HEK293 (cell line): ENCODE data around the gene GDPD5.

Experiments used
- CTCF ChIP-seq: fragments of 450-650 bp; formaldehyde crosslinking; IDR thresholded peaks from 2 replicates; pipeline ENCODE4 v1.5.1; 2016; ENCODE audit warnings: missing biosample characterization, missing genetic modification characterization
- FEZF1 ChIP-seq: fragments of 450-650 bp; formaldehyde crosslinking; IDR thresholded peaks from 2 replicates; pipeline ENCODE4 v1.5.1; 2016; ENCODE audit warnings: missing biosample characterization, missing genetic modification characterization
- KLF16 ChIP-seq: fragments of 450-650 bp; formaldehyde crosslinking; IDR thresholded peaks from 2 replicates; pipeline ENCODE4 v1.5.1; 2017; ENCODE audit warnings: missing biosample characterization, missing genetic modification characterization
- SETDB1 ChIP-seq: IDR thresholded peaks from one replicate; pipeline ENCODE4 v1.6.1; 2017; ENCODE audit warnings: mild to moderate bottlenecking, low read length, moderate library complexity, mixed read lengths; ENCODE audit not compliant: insufficient read length
- SP7 ChIP-seq: fragments of 450-650 bp; formaldehyde crosslinking; IDR thresholded peaks from 2 replicates; pipeline ENCODE4 v1.5.1; 2016; ENCODE audit warnings: missing biosample characterization, missing genetic modification characterization
- YY2 ChIP-seq: fragments of 450-650 bp; formaldehyde crosslinking; IDR thresholded peaks from 2 replicates; pipeline ENCODE4 v1.5.1; 2016; ENCODE audit warnings: missing biosample characterization, missing genetic modification characterization
- ZBTB17 ChIP-seq: fragments of 450-650 bp; formaldehyde crosslinking; IDR thresholded peaks from 2 replicates; pipeline ENCODE4 v1.5.1; 2016; ENCODE audit warnings: missing biosample characterization, missing genetic modification characterization
- ZBTB20 ChIP-seq: fragments of 450-650 bp; formaldehyde crosslinking; IDR thresholded peaks from 2 replicates; pipeline ENCODE4 v1.5.1; 2016; ENCODE audit warnings: missing biosample characterization, missing genetic modification characterization
- ZBTB48 ChIP-seq: fragments of 450-650 bp; formaldehyde crosslinking; IDR thresholded peaks from 2 replicates; pipeline ENCODE4 v1.5.1; 2016; ENCODE audit warnings: missing biosample characterization, missing genetic modification characterization
- ZNF114 ChIP-seq: fragments of 450-650 bp; formaldehyde crosslinking; IDR thresholded peaks from 2 replicates; pipeline ENCODE4 v1.5.0; 2017; ENCODE audit warnings: missing biosample characterization, missing genetic modification characterization
- ZNF133 ChIP-seq: fragments of 450-650 bp; formaldehyde crosslinking; IDR thresholded peaks from 2 replicates; pipeline ENCODE4 v1.5.1; 2016; ENCODE audit warnings: missing biosample characterization, missing genetic modification characterization
- ZNF391 ChIP-seq: fragments of 450-650 bp; formaldehyde crosslinking; IDR thresholded peaks from 2 replicates; pipeline ENCODE4 v1.5.1; 2016; ENCODE audit warnings: low read depth, missing biosample characterization, missing genetic modification characterization, borderline replicate concordance
- ZNF501 ChIP-seq: fragments of 450-650 bp; formaldehyde crosslinking; IDR thresholded peaks from 2 replicates; pipeline ENCODE4 v1.5.1; 2016; ENCODE audit warnings: missing biosample characterization, missing genetic modification characterization
- ZNF548 ChIP-seq: fragments of 450-650 bp; formaldehyde crosslinking; IDR thresholded peaks from 2 replicates; pipeline ENCODE4 v1.5.1; 2016; ENCODE audit warnings: missing biosample characterization, missing genetic modification characterization
- ZNF596 ChIP-seq: fragments of 450-650 bp; IDR thresholded peaks from 2 replicates; pipeline ENCODE4 v1.5.0; 2018; ENCODE audit warnings: missing biosample characterization, mild to moderate bottlenecking, missing genetic modification characterization, moderate library complexity
- ZNF701 ChIP-seq: fragments of 450-650 bp; formaldehyde crosslinking; IDR thresholded peaks from 2 replicates; pipeline ENCODE4 v1.5.1; 2016; ENCODE audit warnings: missing biosample characterization, missing genetic modification characterization
- ZNF777 ChIP-seq: fragments of 450-650 bp; formaldehyde crosslinking; IDR thresholded peaks from 2 replicates; pipeline ENCODE4 v1.5.1; 2017; ENCODE audit warnings: missing biosample characterization, missing genetic modification characterization, borderline replicate concordance
- ZSCAN30 ChIP-seq: fragments of 450-650 bp; IDR thresholded peaks from 2 replicates; pipeline ENCODE4 v1.5.1; 2018; ENCODE audit warnings: missing biosample characterization, mild to moderate bottlenecking, missing genetic modification characterization, moderate library complexity
- TF ChIP-seq, protein P1 (sequence below): fragments of 450-650 bp; formaldehyde crosslinking; IDR thresholded peaks from 2 replicates; pipeline ENCODE4 v1.5.1; 2016; ENCODE audit warnings: missing biosample characterization, missing genetic modification characterization
- TF ChIP-seq, protein P2 (sequence below): fragments of 450-650 bp; formaldehyde crosslinking; conservative IDR thresholded peaks from 2 replicates; pipeline ENCODE4 v1.5.1; 2016; ENCODE audit warnings: low read depth, missing biosample characterization, missing genetic modification characterization

The GDPD5 gene

GRCh38 chr11:75399344-75400145 lies 126.2 kb downstream of the GDPD5 start, which contains the start of gene RPS3 (continued):
- TF ChIP-seq, protein P1, sequence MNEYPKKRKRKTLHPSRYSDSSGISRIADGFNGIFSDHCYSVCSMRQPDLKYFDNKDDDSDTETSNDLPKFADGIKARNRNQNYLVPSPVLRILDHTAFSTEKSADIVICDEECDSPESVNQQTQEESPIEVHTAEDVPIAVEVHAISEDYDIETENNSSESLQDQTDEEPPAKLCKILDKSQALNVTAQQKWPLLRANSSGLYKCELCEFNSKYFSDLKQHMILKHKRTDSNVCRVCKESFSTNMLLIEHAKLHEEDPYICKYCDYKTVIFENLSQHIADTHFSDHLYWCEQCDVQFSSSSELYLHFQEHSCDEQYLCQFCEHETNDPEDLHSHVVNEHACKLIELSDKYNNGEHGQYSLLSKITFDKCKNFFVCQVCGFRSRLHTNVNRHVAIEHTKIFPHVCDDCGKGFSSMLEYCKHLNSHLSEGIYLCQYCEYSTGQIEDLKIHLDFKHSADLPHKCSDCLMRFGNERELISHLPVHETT (tag by site-specific recombination), result peak; percentile 72; the same call in 1 of the 2 replicates
- TF ChIP-seq SETDB1 (no peak), ZNF114 (tag by site-specific recombination) (no peak), ZNF548 (tag by site-specific recombination) (0 out of 2 replicates have a peak, but pooled peaks have one; percentile 27), KLF16 (0 out of 2 replicates have a peak, but pooled peaks have one; percentile 61), ZBTB20 (tag by site-specific recombination) (peak; percentile 64), ZNF501 (tag by site-specific recombination) (peak; percentile 97), SP7 (tag by site-specific recombination) (peak; percentile 85), ZNF596 (tag by site-specific recombination) (no peak), ZNF133 (tag by site-specific recombination) (no peak), YY2 (tag by site-specific recombination) (peak; percentile 85; the same call in 1 of the 2 replicates), FEZF1 (tag by site-specific recombination) (0 out of 2 replicates have a peak, but pooled peaks have one; percentile 36), ZSCAN30 (tag by site-specific recombination) (peak; percentile 81; the same call in 1 of the 2 replicates), ZNF777 (tag by site-specific recombination) (0 out of 2 replicates have a peak, but pooled peaks have one; percentile 42), ZBTB17 (tag by site-specific recombination) (peak; percentile 96), CTCF (peak; percentile 91), ZBTB48 (tag by site-specific recombination) (peak; percentile 10; the same call in 1 of the 2 replicates), ZNF701 (tag by site-specific recombination) (no peak), ZNF391 (tag by site-specific recombination) (0 out of 2 replicates have a peak, but pooled peaks have one; percentile 76)
- TF ChIP-seq, protein P2, sequence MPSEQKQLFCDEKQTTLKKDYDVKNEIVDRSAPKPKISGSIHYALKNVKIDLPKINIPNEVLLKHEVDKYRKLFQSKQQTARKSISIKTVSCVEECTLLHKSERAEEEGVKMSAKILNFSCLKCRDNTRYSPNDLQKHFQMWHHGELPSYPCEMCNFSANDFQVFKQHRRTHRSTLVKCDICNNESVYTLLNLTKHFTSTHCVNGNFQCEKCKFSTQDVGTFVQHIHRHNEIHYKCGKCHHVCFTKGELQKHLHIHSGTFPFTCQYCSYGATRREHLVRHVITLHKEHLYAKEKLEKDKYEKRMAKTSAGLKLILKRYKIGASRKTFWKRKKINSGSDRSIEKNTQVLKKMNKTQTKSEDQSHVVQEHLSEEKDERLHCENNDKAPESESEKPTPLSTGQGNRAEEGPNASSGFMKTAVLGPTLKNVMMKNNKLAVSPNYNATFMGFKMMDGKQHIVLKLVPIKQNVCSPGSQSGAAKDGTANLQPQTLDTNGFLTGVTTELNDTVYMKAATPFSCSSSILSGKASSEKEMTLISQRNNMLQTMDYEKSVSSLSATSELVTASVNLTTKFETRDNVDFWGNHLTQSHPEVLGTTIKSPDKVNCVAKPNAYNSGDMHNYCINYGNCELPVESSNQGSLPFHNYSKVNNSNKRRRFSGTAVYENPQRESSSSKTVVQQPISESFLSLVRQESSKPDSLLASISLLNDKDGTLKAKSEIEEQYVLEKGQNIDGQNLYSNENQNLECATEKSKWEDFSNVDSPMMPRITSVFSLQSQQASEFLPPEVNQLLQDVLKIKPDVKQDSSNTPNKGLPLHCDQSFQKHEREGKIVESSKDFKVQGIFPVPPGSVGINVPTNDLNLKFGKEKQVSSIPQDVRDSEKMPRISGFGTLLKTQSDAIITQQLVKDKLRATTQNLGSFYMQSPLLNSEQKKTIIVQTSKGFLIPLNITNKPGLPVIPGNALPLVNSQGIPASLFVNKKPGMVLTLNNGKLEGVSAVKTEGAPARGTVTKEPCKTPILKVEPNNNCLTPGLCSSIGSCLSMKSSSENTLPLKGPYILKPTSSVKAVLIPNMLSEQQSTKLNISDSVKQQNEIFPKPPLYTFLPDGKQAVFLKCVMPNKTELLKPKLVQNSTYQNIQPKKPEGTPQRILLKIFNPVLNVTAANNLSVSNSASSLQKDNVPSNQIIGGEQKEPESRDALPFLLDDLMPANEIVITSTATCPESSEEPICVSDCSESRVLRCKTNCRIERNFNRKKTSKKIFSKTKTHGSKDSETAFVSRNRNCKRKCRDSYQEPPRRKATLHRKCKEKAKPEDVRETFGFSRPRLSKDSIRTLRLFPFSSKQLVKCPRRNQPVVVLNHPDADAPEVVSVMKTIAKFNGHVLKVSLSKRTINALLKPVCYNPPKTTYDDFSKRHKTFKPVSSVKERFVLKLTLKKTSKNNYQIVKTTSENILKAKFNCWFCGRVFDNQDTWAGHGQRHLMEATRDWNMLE (tag by site-specific recombination), result peak; percentile 26
